Breast epithelium (tissue), 4 donors: ENCODE data around the gene NTRK2. TPM values are rescaled to one million over a fixed set of nuclear protein-coding genes. Genes with fewer than 3 reads are reported as not detected.
A peak's percentile ranks its signal among the peaks of the same experiment; 100 is the strongest.

Source experiments
- DNase-seq, 2 donors: peaks; one replicate each; pipeline ENCODE4 v3.0.0-alpha.2; 2019; ENCODE audit warnings: low spot score in 2 of 2
- H3K27ac ChIP-seq, 2 donors: fragments of 200-600 bp; sonication (generic) in 1 of 2; one replicate each; pipeline ENCODE4 v1.5.1; 2016 to 2019; ENCODE audit warnings: mild to moderate bottlenecking in 1 of 2
- H3K27me3 ChIP-seq, 2 donors: fragments of 200-600 bp; sonication (generic) in 1 of 2; one replicate each; pipeline versions ENCODE4 v1.5.1 to v1.6.0; 2017 to 2019; ENCODE audit warnings: control low read depth in 1 of 2, mild to moderate bottlenecking in 1 of 2
- H3K36me3 ChIP-seq: fragments of 200-600 bp; one replicate; pipeline ENCODE4 v1.5.1; 2019
- H3K4me1 ChIP-seq, 2 donors: fragments of 200-600 bp; sonication (generic); one replicate each; pipeline ENCODE4 v1.5.1; 2016 to 2019; ENCODE audit warnings: control low read depth in 1 of 2
- H3K4me3 ChIP-seq, 3 donors: fragments of 200-600 bp; sonication (generic); 1 replicate in 2 of 3; 2 replicates in 1 of 3; pipeline ENCODE4 v1.5.1; 2016 to 2019; ENCODE audit warnings: mild to moderate bottlenecking in 3 of 3, moderate library complexity in 2 of 3
- H3K9me3 ChIP-seq, 2 donors: fragments of 200-600 bp; sonication (generic) in 1 of 2; one replicate each; pipeline ENCODE4 v1.5.1; 2016 to 2019; ENCODE audit warnings: control low read depth in 1 of 2
- POLR2A ChIP-seq: fragments of 450-650 bp; IDR thresholded peaks from one replicate; pipeline ENCODE4 v1.6.1; 2016; ENCODE audit warnings: antibody characterized with exemption, mild to moderate bottlenecking, moderate library complexity
- POLR2AphosphoS5 ChIP-seq, 3 donors: sonication (generic); formaldehyde crosslinking; IDR thresholded peaks; one replicate each; pipeline ENCODE4 v1.6.1; 2017; ENCODE audit warnings: antibody characterized with exemption in 3 of 3
- intact Hi-C: fragments of 100-400 bp; cut with DNase I; formaldehyde crosslinking; loops from one replicate; pipeline ENCODE4 v1.15.1; 2023; ENCODE audit warnings: low total_unique reads
- total RNA-seq, 3 donors: library from RNA; depleted of rRNA; stranded (reverse); fragments of >200 nt; gene quantifications; one replicate each; pipeline ENCODE4 v1.1.0, GENCODE V29; 2016
- TF ChIP-seq, protein P1 (sequence below), 3 donors: fragments of 450-650 bp; IDR thresholded peaks; one replicate each; pipeline ENCODE4 v1.5.1; 2016 to 2017; ENCODE audit warnings: antibody characterized with exemption in 3 of 3, mild to moderate bottlenecking in 3 of 3, moderate library complexity in 3 of 3

NTRK2 gene
- total RNA-seq, 3 donors from 2014 or later = 25.9 to 134 (median 112) TPM

GRCh38 chr9:84822589-84823233 is 153.2 kb downstream of the NTRK2 start:
- TF ChIP-seq, protein P1, sequence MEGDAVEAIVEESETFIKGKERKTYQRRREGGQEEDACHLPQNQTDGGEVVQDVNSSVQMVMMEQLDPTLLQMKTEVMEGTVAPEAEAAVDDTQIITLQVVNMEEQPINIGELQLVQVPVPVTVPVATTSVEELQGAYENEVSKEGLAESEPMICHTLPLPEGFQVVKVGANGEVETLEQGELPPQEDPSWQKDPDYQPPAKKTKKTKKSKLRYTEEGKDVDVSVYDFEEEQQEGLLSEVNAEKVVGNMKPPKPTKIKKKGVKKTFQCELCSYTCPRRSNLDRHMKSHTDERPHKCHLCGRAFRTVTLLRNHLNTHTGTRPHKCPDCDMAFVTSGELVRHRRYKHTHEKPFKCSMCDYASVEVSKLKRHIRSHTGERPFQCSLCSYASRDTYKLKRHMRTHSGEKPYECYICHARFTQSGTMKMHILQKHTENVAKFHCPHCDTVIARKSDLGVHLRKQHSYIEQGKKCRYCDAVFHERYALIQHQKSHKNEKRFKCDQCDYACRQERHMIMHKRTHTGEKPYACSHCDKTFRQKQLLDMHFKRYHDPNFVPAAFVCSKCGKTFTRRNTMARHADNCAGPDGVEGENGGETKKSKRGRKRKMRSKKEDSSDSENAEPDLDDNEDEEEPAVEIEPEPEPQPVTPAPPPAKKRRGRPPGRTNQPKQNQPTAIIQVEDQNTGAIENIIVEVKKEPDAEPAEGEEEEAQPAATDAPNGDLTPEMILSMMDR (IDR thresholded peaks at IDR 0.05) = no peak
- TF ChIP-seq POLR2AphosphoS5 (IDR thresholded peaks at IDR 0.05) = no peak
- no peak for TF ChIP-seq POLR2A
- Histone ChIP-seq H3K27me3 (no peaks in the 10 kb centered on the region), H3K9me3 (no peaks in the 10 kb centered on the region), H3K4me1 (no peaks in the 10 kb centered on the region), H3K36me3 (no peaks in the 10 kb centered on the region), H3K4me3 (no peak overlapping the region), H3K27ac (peak overlapping the region; percentile 2 to 5)
- DNase-seq = no peak
- intact Hi-C loops = no loop called here

DNA sequence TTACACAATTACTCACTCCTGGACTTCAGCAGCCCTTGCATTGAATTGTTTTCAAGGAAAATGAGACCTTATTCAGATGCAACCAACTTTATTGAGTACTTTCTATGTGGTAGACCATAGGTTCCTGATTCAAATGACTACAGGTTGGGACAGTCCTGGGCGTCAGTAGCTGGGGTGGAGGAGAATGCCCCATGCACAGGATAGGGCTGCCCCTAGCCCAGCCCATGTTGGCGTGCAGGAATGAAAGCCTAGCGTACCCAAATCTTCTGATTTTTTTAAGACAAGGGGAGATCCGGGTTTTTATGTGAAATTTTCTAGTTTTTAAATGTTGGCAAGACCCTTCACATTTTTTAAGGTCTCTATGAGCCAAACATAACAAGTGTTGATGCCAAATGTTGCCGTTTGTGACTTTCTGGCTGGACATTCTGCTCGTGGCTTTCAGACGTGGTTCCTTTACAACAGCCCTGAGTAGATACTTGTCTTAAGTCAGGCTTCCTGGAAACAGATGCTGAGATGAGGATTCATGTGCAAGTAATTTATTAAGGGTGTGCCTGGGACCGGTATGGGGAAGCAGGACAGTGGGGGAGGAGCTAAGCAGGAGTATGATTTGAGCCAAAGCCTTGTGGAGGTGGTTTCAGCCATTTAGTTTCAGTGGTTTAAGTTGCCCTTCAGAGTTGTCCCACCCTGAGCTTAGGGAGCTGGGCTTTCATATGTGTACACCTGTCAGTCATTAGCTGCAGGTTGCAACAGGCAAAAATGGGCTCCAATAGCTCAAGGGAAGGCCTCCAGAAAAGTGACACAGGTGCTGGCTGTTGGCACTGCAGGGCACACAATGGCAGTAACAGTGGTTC is 154.1 kb downstream of the NTRK2 start:
- H3K36me3 ChIP-seq = no peaks in the 10 kb centered on the region
- H3K4me1 ChIP-seq = no peaks in the 10 kb centered on the region
- TF ChIP-seq, protein P1 (IDR thresholded peaks at IDR 0.05) = no peak
- no peak for TF ChIP-seq POLR2AphosphoS5 (IDR thresholded peaks at IDR 0.05)
- no peak for TF ChIP-seq POLR2A
- no peak for DNase-seq
- no peak overlapping the region for H3K4me3 ChIP-seq
- H3K9me3 ChIP-seq = no peaks in the 10 kb centered on the region
- peak overlapping the region; percentile 74 to 82 for H3K27ac ChIP-seq
- intact Hi-C loops = no loop called here
- H3K27me3 ChIP-seq = no peaks in the 10 kb centered on the region

DNA sequence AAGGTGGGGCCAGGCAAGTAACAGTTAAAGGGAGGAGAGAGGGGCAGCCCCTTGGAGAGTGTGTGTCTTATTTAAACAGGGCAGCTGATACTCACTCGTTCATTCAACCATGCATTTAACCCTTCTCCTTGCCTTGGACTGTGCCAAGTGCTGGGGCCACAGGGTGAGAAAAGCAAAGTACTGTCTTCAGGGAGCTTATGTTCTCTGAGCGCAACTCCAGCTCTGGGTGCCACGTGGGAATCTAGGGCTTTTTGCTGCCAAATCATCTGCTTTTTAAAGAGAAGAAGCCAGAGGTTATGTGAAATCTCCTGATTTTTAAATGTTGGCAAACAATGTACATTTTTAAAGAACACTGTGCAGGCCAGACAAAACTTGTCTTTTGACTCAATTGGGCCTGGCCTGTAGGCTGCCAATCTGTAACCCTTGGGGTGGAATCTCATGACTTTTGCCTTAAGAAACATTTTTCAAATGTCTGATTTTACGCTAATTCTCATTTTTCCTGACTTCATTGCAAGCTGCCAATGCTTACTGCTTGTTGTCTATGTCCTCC is 157.8 kb downstream of the NTRK2 start:
- Histone ChIP-seq H3K4me3 (no peak overlapping the region), H3K36me3 (no peaks in the 10 kb centered on the region), H3K27me3 (no peaks in the 10 kb centered on the region), H3K4me1 (no peaks in the 10 kb centered on the region), H3K9me3 (no peaks in the 10 kb centered on the region), H3K27ac (peak overlapping the region; percentile 11 to 34)
- intact Hi-C loops = no loop called here
- TF ChIP-seq POLR2AphosphoS5 (IDR thresholded peaks at IDR 0.05) = no peak
- no peak for TF ChIP-seq POLR2A
- TF ChIP-seq, protein P1 (IDR thresholded peaks at IDR 0.05) = no peak
- no peak for DNase-seq

GRCh38 chr9:84828046-84828445 is 158.5 kb downstream of the NTRK2 start:
- intact Hi-C loops = no loop called here
- H3K9me3 ChIP-seq = no peaks in the 10 kb centered on the region
- no peak for DNase-seq
- H3K27ac ChIP-seq = peak overlapping the region in 1 of 2 donors; percentile 25
- no peaks in the 10 kb centered on the region for H3K27me3 ChIP-seq
- TF ChIP-seq POLR2A (no peak), POLR2AphosphoS5 (IDR thresholded peaks at IDR 0.05) (no peak)
- TF ChIP-seq, protein P1 (IDR thresholded peaks at IDR 0.05) = no peak
- no peaks in the 10 kb centered on the region for H3K4me1 ChIP-seq
- no peaks in the 10 kb centered on the region for H3K36me3 ChIP-seq
- no peak overlapping the region for H3K4me3 ChIP-seq

- DNase-seq = no peak
- no peaks in the 10 kb centered on the region for H3K36me3 ChIP-seq
- no peak overlapping the region for H3K4me3 ChIP-seq
- intact Hi-C loops = no loop called here
- H3K4me1 ChIP-seq = no peaks in the 10 kb centered on the region
- H3K9me3 ChIP-seq = no peaks in the 10 kb centered on the region
- H3K27ac ChIP-seq = no peak overlapping the region
- no peaks in the 10 kb centered on the region for H3K27me3 ChIP-seq
- TF ChIP-seq POLR2AphosphoS5 (IDR thresholded peaks at IDR 0.05) = no peak
- TF ChIP-seq, protein P1 (IDR thresholded peaks at IDR 0.05) = no peak
- TF ChIP-seq POLR2A = no peak
Observed at GRCh38 chr9:84829471-84829870, 159.9 kb downstream of the NTRK2 start.
